ENCODE data around the gene RIIAD1.
"Not testable (repeated sequence)": the region's sequence is repeated elsewhere in the genome, so short reads cannot be mapped to it uniquely, and the experiment has no call there.

Gene RIIAD1, protein sequence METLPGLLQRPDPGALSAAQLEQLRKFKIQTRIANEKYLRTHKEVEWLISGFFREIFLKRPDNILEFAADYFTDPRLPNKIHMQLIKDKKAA

DNA sequence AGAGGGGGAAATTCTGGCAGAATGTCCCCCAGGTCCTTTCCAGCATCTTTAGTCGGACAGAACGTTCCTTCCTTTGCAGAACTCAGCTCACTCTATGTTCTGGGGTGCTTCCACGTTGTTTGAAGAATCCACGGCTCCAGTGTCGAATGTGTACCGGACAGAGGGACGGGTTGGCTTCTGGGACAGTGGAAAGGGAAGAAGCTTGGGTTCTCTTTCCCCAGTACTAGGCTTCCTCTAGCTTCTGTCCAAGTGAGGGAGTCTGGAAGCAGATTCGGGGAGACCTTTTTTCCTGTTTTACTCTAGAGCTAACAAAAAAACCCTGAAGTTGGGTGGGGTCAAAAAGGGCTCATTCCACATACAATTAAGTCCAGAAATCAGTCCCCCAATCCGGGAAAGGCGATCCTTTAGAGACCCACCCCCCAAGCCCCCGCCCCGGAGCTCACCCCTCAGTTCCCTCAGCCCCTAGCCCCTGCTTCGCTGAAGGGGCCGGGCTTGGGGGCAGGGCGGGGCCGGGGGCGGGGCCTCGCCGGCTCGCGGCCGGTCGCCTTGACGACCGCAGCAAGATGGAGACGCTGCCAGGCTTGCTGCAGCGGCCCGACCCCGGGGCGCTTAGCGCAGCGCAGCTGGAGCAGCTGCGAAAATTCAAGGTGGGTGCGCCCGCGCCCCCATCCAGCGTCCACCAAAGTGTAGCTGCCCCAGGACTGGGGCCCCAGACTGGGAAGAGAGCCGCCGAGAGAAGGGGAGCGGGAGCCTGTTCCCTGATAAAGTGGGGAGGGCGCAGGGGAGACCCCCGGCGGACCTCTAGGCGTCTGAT, at the start of gene RIIAD1:
Gene RIIAD1, plus strand, starts transcription at position 549 of the 814 bp plus-strand sequence. Its CDS starts 15 bp downstream, at position 564.
- DNase-seq (ENCODE audit: low read depth, low spot score): no peak
- TF ChIP-seq, protein P1, sequence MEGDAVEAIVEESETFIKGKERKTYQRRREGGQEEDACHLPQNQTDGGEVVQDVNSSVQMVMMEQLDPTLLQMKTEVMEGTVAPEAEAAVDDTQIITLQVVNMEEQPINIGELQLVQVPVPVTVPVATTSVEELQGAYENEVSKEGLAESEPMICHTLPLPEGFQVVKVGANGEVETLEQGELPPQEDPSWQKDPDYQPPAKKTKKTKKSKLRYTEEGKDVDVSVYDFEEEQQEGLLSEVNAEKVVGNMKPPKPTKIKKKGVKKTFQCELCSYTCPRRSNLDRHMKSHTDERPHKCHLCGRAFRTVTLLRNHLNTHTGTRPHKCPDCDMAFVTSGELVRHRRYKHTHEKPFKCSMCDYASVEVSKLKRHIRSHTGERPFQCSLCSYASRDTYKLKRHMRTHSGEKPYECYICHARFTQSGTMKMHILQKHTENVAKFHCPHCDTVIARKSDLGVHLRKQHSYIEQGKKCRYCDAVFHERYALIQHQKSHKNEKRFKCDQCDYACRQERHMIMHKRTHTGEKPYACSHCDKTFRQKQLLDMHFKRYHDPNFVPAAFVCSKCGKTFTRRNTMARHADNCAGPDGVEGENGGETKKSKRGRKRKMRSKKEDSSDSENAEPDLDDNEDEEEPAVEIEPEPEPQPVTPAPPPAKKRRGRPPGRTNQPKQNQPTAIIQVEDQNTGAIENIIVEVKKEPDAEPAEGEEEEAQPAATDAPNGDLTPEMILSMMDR (IDR thresholded peaks at IDR 0.05; ENCODE audit: low read depth, low read length): no peak
- peak within 1 kb of the TSS; percentile 33 for H3K4me3 ChIP-seq (ENCODE audit: low read depth, low read length)
- in situ Hi-C loops (cut with HindIII; ENCODE audit: low sequenced_read_pairs): no loop called here

DNA sequence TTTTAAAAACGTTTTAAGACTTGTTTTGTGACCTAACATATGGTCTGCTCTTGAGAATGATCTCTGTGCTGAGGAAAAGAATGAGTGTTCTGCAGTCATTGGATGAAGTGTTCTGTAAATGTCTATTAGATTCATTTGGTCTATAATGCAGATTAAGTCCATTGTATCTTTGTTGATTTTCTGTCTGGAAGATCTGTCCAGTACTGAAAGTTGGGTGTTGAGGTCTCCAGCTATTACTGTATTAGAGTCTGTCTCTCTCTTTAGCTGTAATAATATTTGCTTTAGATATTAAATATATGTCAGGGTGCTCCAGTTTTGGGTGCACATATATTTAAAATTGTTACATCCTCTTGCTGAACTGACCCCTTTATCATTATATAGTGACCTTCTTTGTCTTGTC, 47.9 kb upstream of the RIIAD1 start:
- TF ChIP-seq, protein P1 (IDR thresholded peaks at IDR 0.05; ENCODE audit: low read depth, low read length): no peak
- no peak overlapping the region for H3K4me3 ChIP-seq (ENCODE audit: low read depth, low read length)
- no peak for DNase-seq (ENCODE audit: low read depth, low spot score)
- in situ Hi-C loops (cut with HindIII; ENCODE audit: low sequenced_read_pairs): no loop called here

DNA sequence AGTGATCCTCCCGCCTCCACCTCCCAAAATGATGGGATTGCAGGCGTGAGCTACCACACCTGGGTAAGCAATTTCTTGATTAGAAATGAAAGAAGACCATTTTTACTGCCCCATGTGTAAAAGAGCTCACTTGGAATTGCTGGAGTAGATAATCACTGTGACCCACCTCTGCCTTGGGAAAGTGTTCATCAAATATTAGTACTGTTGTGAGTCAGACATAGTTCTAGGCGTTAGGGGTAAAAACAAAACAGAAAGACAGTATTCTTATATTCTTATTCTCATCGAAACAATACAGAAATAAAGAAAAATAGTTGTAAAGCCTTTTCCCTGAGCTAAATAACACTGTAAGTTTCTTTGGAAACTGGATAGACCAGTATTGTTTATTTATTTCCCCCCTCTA, 40.9 kb upstream of the RIIAD1 start:
- TF ChIP-seq, protein P1 (IDR thresholded peaks at IDR 0.05; ENCODE audit: low read depth, low read length): no peak
- DNase-seq (ENCODE audit: low read depth, low spot score): no peak
- no peak overlapping the region for H3K4me3 ChIP-seq (ENCODE audit: low read depth, low read length)
- in situ Hi-C loops (cut with HindIII; ENCODE audit: low sequenced_read_pairs): no loop called here

DNA sequence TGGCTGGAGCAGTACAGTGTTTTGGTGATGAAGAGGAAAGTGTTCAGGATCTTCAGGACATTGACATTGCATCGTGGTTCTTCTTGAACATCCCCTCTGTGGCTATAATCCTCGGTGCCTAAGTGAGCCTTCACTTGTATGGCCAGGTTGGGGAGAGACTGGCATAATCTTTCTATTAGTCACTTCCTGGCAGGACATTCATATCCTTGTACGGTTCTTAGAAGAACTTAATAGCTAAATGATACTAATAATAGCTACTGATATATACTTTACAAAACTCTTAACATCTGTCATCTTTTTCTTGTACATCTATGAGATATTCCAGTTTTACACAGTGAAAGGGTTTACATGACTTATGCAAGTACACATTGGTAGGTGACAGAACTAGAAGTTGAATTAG, 40.5 kb upstream of the RIIAD1 start:
- no peak overlapping the region for H3K4me3 ChIP-seq (ENCODE audit: low read depth, low read length)
- in situ Hi-C loops (cut with HindIII; ENCODE audit: low sequenced_read_pairs): no loop called here
- TF ChIP-seq, protein P1 (IDR thresholded peaks at IDR 0.05; ENCODE audit: low read depth, low read length): no peak
- DNase-seq (ENCODE audit: low read depth, low spot score): peak; percentile 89

DNA sequence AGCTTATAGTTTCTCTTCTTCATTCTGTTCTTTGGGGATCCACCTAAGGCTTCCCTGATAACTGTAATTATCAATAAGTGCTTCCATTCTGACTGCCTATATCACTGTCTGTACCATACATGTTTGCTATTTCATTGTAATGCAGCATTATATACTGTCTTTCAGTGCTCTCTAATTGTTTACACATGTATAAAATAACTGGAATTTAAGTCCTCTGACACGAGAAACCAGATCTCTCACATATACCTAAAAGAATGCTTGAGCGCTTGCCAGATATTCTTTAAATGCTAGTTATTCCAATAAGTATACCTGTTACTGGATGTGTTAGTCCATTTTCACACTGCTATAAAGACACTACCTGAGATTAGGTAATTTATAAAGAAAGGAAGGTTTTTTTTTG, 39.4 kb upstream of the RIIAD1 start:
- in situ Hi-C loops (cut with HindIII; ENCODE audit: low sequenced_read_pairs): no loop called here
- no peak overlapping the region for H3K4me3 ChIP-seq (ENCODE audit: low read depth, low read length)
- TF ChIP-seq, protein P1 (IDR thresholded peaks at IDR 0.05; ENCODE audit: low read depth, low read length): no peak
- DNase-seq (ENCODE audit: low read depth, low spot score): peak; percentile 8

DNA sequence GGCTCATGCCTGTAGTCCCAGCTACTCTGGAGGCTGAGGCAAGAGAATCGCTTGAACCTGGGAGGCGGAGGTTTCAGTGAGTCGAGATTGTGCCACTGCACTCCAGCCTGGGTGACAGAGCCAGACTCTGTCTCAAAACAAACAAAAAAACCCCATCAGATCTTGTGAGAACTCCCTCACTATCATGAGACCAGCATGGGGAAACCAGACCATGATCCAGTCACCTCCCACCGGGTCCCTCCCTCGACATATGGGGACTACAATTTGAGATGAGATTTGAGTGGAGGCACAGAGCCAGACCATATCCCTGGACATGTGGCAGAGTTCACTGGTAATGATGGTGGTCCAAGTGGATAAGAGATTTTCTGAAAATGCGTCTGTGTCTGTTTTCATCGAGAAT, 38.4 kb upstream of the RIIAD1 start:
- H3K4me3 ChIP-seq (ENCODE audit: low read depth, low read length); DNase-seq (ENCODE audit: low read depth, low spot score); in situ Hi-C loops (cut with HindIII; ENCODE audit: low sequenced_read_pairs): not testable (repeated sequence)

DNA sequence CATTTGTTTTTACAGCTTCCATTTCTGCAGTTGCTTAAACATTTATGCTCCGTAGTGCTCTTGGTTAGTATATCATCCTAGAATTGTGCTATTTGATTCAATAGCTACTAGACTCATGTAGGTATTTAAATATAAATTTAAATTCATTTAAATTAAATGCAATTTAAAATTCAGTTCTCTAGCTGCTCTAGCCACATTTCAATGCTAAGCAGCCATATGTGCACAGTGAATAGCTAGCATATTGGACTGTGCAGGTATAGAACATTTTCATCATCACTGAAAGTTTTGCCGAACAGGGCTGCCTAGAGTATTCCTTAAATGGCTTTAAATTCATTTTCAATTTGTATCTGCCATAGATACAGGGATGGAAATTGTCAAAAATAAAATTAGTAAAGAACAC, 37.2 kb upstream of the RIIAD1 start:
- TF ChIP-seq, protein P1 (IDR thresholded peaks at IDR 0.05; ENCODE audit: low read depth, low read length): no peak
- no peak overlapping the region for H3K4me3 ChIP-seq (ENCODE audit: low read depth, low read length)
- in situ Hi-C loops (cut with HindIII; ENCODE audit: low sequenced_read_pairs): no loop called here
- no peak for DNase-seq (ENCODE audit: low read depth, low spot score)

Data from astrocyte of the spinal cord (primary cell).